SK-N-SH treated with all-trans-retinoic acid at 6 μM for 48 hours (cell line): ENCODE data around the gene FAM229A.

Experiments
- ATAC-seq: fragments of 200-7000 bp; cut with Tn5 transposase; 3 replicates; pipeline ENCODE4 v1.9.1; 2020; ENCODE audit warnings: mild to moderate bottlenecking, moderate library complexity
- ARNTL ChIP-seq: fragments of 450-650 bp; formaldehyde crosslinking; IDR thresholded peaks from 2 replicates; pipeline ENCODE4 v1.5.0; 2020; ENCODE audit warnings: low read depth, mild to moderate bottlenecking, moderate library complexity, borderline replicate concordance
- BACH2 ChIP-seq: fragments of 250-450 bp; sonication (Bioruptor Pico); IDR thresholded peaks from 2 replicates; pipeline ENCODE4 v1.9.0; 2021; ENCODE audit warnings: mild to moderate bottlenecking, borderline replicate concordance
- CSDC2 ChIP-seq: fragments of 250-450 bp; sonication (Bioruptor Pico); IDR thresholded peaks from 2 replicates; pipeline ENCODE4 v1.5.0; 2020; ENCODE audit warnings: mild to moderate bottlenecking, moderate library complexity
- ESRRG ChIP-seq: fragments of 250-450 bp; sonication (Bioruptor Pico); IDR thresholded peaks from 2 replicates; pipeline ENCODE4 v1.6.1; 2021; ENCODE audit warnings: mild to moderate bottlenecking
- GLIS3 ChIP-seq: fragments of 250-450 bp; sonication (Bioruptor Pico); IDR thresholded peaks from 2 replicates; pipeline ENCODE4 v1.5.0; 2020; ENCODE audit warnings: mild to moderate bottlenecking, moderate library complexity
- ISL1 ChIP-seq: fragments of 250-450 bp; sonication (Bioruptor Pico); IDR thresholded peaks from 2 replicates; pipeline ENCODE4 v2.1.2; 2022; ENCODE audit warnings: mild to moderate bottlenecking, moderate library complexity
- OSR1 ChIP-seq: fragments of 250-450 bp; sonication (Bioruptor Pico); IDR thresholded peaks from 2 replicates; pipeline ENCODE4 v1.8.0; 2022; ENCODE audit warnings: moderate library complexity, mild to moderate bottlenecking, inconsistent platforms
- RARB ChIP-seq: fragments of 250-450 bp; sonication (Bioruptor Pico); IDR thresholded peaks from 2 replicates; pipeline ENCODE4 v1.8.0; 2021; ENCODE audit warnings: mild to moderate bottlenecking, moderate library complexity
- SNAI2 ChIP-seq: fragments of 250-450 bp; sonication (Bioruptor Pico); IDR thresholded peaks from 2 replicates; pipeline ENCODE4 v1.5.0; 2020; ENCODE audit warnings: mild to moderate bottlenecking, moderate library complexity
- TCF4 ChIP-seq: fragments of 250-450 bp; sonication (Bioruptor Pico); IDR thresholded peaks from 2 replicates; pipeline ENCODE4 v1.8.0; 2021; ENCODE audit warnings: mild to moderate bottlenecking, moderate library complexity, borderline replicate concordance
- TOX ChIP-seq: fragments of 250-450 bp; sonication (Bioruptor Pico); IDR thresholded peaks from 2 replicates; pipeline ENCODE4 v1.8.0; 2021; ENCODE audit warnings: mild to moderate bottlenecking, moderate library complexity, borderline replicate concordance
- ZC3H10 ChIP-seq: fragments of 250-450 bp; sonication (Bioruptor Pico); IDR thresholded peaks from 2 replicates; pipeline ENCODE4 v1.5.1; 2021; ENCODE audit warnings: mild to moderate bottlenecking, moderate library complexity
- ZFP3 ChIP-seq: fragments of 250-450 bp; sonication (Bioruptor Pico); IDR thresholded peaks from 2 replicates; pipeline ENCODE4 v1.5.0; 2020; ENCODE audit warnings: mild to moderate bottlenecking, moderate library complexity
- ZNF565 ChIP-seq: fragments of 450-650 bp; formaldehyde crosslinking; conservative IDR thresholded peaks from 2 replicates; pipeline ENCODE4 v1.5.0; 2020; ENCODE audit warnings: low read depth, mild to moderate bottlenecking, moderate library complexity
- ZNF70 ChIP-seq: fragments of 450-650 bp; formaldehyde crosslinking; IDR thresholded peaks from 2 replicates; pipeline ENCODE4 v1.5.0; 2020; ENCODE audit warnings: mild to moderate bottlenecking, moderate library complexity
- ZNF8 ChIP-seq: fragments of 450-650 bp; formaldehyde crosslinking; IDR thresholded peaks from 2 replicates; pipeline ENCODE4 v1.5.0; 2020; ENCODE audit warnings: mild to moderate bottlenecking, moderate library complexity
- TF ChIP-seq, protein P1 (sequence below): fragments of 250-450 bp; sonication (Bioruptor Pico); IDR thresholded peaks from 2 replicates; pipeline ENCODE4 v1.5.1; 2020; ENCODE audit warnings: low read depth, mild to moderate bottlenecking, moderate library complexity
- TF ChIP-seq, protein P2 (sequence below): fragments of 250-450 bp; sonication (Bioruptor Pico); IDR thresholded peaks from 2 replicates; pipeline ENCODE4 v1.8.0; 2021; ENCODE audit warnings: low read depth, mild to moderate bottlenecking, moderate library complexity, borderline replicate concordance
- TF ChIP-seq, protein P3 (sequence below): fragments of 250-450 bp; sonication (Bioruptor Pico); IDR thresholded peaks from 2 replicates; pipeline ENCODE4 v1.5.1; 2021; ENCODE audit warnings: mild to moderate bottlenecking, moderate library complexity
- TF ChIP-seq, protein P4 (sequence below): fragments of 250-450 bp; sonication (Bioruptor Pico); IDR thresholded peaks from 2 replicates; pipeline ENCODE4 v1.5.0; 2020; ENCODE audit warnings: mild to moderate bottlenecking, moderate library complexity

FAM229A gene

DNA sequence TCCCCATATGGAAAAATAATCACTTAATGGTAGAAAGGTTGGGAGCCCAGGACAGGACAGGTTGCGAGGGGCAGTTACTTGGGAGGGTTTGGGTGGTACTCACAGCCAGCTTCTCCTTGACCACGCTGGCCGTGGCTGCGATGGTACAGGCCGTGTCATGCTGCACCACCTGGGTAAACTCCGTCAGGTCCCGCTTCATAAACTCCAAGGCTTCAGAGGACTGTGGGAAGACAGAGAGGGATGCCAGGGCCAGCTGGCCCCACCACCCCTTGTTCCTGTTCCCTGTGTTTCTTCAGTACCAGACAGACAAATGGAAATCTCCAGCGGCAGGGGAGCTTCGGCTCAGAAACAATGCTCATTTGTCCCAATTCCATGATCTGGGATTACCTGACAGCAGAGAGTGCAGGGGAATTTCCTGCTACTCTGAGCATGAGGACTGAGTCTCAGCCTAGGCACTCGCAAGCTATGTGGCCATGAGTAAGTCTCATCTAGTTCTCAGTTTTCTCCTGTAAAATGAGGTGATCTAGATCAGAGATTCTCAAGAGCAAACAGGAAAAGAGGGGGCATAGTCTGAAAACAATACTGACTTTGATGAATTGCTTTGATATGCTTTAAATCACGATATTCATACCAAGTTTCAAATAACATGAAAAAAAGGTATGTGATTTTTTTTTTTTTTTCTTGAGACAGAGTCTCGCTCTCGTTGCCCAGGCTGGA is 24.5 kb upstream of the FAM229A start:
- TF ChIP-seq OSR1 (CRISPR knock-in tag) (no peak), SNAI2 (CRISPR knock-in tag) (no peak), ZC3H10 (CRISPR knock-in tag) (no peak), CSDC2 (CRISPR knock-in tag) (no peak), ARNTL (CRISPR knock-in tag) (no peak), TCF4 (CRISPR knock-in tag) (no peak)

DNA sequence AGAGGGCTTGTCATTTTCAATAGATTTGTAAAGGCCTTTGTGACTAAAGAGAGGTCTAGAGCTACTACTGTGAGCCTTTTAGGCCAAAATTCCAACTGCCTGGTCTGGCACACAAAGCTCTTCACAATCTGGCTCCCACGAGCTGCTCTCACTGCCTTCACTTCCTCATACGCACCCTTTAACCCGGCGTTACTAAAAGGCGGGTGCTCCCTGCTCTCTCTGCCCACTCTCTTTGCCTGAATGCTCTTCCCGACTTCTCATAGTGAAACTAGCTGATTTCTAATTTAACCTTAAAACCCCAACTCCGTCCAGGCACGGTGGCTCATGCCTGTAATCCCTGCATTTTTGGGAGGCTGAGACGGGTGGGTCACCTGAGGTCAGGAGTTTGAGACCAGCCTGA is 17.8 kb upstream of the FAM229A start:
- TF ChIP-seq ESRRG (CRISPR knock-in tag) = no peak
- no peak for TF ChIP-seq TCF4 (CRISPR knock-in tag)
- TF ChIP-seq GLIS3 (CRISPR knock-in tag) = no peak
- TF ChIP-seq, protein P1, sequence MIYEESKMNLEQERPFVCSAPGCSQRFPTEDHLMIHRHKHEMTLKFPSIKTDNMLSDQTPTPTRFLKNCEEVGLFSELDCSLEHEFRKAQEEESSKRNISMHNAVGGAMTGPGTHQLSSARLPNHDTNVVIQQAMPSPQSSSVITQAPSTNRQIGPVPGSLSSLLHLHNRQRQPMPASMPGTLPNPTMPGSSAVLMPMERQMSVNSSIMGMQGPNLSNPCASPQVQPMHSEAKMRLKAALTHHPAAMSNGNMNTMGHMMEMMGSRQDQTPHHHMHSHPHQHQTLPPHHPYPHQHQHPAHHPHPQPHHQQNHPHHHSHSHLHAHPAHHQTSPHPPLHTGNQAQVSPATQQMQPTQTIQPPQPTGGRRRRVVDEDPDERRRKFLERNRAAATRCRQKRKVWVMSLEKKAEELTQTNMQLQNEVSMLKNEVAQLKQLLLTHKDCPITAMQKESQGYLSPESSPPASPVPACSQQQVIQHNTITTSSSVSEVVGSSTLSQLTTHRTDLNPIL (CRISPR knock-in tag) = no peak
- no peak for TF ChIP-seq SNAI2 (CRISPR knock-in tag)
- TF ChIP-seq, protein P2, sequence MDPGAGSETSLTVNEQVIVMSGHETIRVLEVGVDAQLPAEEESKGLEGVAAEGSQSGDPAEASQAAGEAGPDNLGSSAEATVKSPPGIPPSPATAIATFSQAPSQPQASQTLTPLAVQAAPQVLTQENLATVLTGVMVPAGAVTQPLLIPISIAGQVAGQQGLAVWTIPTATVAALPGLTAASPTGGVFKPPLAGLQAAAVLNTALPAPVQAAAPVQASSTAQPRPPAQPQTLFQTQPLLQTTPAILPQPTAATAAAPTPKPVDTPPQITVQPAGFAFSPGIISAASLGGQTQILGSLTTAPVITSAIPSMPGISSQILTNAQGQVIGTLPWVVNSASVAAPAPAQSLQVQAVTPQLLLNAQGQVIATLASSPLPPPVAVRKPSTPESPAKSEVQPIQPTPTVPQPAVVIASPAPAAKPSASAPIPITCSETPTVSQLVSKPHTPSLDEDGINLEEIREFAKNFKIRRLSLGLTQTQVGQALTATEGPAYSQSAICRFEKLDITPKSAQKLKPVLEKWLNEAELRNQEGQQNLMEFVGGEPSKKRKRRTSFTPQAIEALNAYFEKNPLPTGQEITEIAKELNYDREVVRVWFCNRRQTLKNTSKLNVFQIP (CRISPR knock-in tag) = no peak
- no peak for TF ChIP-seq ZNF70 (CRISPR knock-in tag)
- TF ChIP-seq, protein P3, sequence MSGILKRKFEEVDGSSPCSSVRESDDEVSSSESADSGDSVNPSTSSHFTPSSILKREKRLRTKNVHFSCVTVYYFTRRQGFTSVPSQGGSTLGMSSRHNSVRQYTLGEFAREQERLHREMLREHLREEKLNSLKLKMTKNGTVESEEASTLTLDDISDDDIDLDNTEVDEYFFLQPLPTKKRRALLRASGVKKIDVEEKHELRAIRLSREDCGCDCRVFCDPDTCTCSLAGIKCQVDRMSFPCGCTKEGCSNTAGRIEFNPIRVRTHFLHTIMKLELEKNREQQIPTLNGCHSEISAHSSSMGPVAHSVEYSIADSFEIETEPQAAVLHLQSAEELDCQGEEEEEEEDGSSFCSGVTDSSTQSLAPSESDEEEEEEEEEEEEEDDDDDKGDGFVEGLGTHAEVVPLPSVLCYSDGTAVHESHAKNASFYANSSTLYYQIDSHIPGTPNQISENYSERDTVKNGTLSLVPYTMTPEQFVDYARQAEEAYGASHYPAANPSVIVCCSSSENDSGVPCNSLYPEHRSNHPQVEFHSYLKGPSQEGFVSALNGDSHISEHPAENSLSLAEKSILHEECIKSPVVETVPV (CRISPR knock-in tag) = no peak
- no peak for TF ChIP-seq TOX
- no peak for TF ChIP-seq ISL1 (CRISPR knock-in tag)
- no peak for TF ChIP-seq ZNF565 (CRISPR knock-in tag)
- TF ChIP-seq CSDC2 (CRISPR knock-in tag) = no peak
- TF ChIP-seq OSR1 (CRISPR knock-in tag) = no peak
- no peak for ATAC-seq

More for the DNA sequence above, 24.5 kb upstream of the FAM229A start:
- ATAC-seq = no peak

DNA sequence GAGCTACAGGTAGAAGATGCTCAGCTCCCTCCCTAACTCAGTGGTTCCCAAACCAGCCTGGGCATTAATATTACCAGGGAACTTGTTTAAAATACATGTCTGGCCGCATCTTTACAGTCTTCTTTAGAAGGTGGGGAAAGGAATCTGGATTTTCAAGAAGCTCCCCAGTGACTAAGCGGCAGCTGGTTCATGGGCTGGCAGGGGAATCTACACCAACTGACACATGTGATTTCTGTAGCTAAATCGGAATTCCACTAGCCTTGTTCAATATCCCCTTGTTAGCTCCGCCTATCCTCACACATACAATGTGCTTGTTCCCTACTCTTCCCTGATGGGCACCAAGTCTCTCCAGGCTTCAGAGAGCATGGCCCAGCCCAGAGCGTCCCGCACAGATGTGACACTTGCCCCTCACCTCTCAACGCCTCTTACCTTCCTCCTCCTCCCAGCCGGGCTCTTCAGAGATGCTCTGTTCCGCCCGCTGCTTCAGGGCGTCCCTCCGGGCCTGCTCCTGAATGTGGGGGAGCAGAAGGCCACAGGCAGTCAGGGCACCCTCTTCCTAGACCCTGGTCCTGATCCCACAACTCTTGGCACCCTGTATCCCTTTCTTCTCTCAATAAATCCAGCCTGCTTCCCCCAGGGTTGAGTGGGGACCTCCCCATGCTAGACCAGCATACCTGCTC is 15.4 kb upstream of the FAM229A start:
- ATAC-seq = no peak
- no peak for TF ChIP-seq ESRRG (CRISPR knock-in tag)
- no peak for TF ChIP-seq ZFP3 (CRISPR knock-in tag)
- TF ChIP-seq TOX = no peak

DNA sequence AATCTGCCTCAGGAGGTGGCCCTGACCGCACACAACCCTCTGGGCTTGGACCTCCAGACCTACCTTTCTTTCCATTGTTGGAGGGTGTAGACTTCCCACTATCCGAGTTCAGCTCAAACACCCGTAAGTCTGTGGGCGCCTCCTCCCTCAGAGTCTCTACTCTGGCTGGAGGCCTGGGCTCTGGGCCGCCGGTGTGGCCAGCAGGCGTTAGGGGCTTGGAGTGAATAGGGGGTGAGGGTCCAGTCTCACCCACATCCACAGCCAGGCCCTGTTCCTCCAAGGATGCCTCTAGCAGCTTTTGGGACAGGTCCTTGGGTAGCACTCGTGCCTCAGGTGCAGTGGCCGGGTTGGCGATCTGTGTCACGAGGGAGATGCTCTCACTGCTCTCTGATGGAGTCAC is 13.9 kb upstream of the FAM229A start:
- TF ChIP-seq, protein P3 (CRISPR knock-in tag) = no peak
- no peak for TF ChIP-seq ZC3H10 (CRISPR knock-in tag)
- no peak for TF ChIP-seq ESRRG (CRISPR knock-in tag)
- no peak for TF ChIP-seq RARB (CRISPR knock-in tag)
- TF ChIP-seq ZNF8 (CRISPR knock-in tag) = no peak
- no peak for TF ChIP-seq BACH2 (CRISPR knock-in tag)
- TF ChIP-seq SNAI2 (CRISPR knock-in tag) = no peak
- no peak for TF ChIP-seq TOX
- no peak for TF ChIP-seq ISL1 (CRISPR knock-in tag)
- TF ChIP-seq TCF4 (CRISPR knock-in tag) = no peak
- TF ChIP-seq, protein P1 (CRISPR knock-in tag) = no peak
- TF ChIP-seq, protein P4, sequence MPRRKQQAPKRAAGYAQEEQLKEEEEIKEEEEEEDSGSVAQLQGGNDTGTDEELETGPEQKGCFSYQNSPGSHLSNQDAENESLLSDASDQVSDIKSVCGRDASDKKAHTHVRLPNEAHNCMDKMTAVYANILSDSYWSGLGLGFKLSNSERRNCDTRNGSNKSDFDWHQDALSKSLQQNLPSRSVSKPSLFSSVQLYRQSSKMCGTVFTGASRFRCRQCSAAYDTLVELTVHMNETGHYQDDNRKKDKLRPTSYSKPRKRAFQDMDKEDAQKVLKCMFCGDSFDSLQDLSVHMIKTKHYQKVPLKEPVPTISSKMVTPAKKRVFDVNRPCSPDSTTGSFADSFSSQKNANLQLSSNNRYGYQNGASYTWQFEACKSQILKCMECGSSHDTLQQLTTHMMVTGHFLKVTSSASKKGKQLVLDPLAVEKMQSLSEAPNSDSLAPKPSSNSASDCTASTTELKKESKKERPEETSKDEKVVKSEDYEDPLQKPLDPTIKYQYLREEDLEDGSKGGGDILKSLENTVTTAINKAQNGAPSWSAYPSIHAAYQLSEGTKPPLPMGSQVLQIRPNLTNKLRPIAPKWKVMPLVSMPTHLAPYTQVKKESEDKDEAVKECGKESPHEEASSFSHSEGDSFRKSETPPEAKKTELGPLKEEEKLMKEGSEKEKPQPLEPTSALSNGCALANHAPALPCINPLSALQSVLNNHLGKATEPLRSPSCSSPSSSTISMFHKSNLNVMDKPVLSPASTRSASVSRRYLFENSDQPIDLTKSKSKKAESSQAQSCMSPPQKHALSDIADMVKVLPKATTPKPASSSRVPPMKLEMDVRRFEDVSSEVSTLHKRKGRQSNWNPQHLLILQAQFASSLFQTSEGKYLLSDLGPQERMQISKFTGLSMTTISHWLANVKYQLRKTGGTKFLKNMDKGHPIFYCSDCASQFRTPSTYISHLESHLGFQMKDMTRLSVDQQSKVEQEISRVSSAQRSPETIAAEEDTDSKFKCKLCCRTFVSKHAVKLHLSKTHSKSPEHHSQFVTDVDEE (CRISPR knock-in tag) = no peak
- TF ChIP-seq ZNF70 (CRISPR knock-in tag) = no peak
- TF ChIP-seq, protein P2 (CRISPR knock-in tag) = no peak
- TF ChIP-seq, all 23 proteins: peak for 0
- ATAC-seq = no peak
